T-helper 2 cell treated with Interferon-gamma antibody and Interleukin-4, amounts not matched to agents 5 μg/mL and 100 μg/mL, for 36 hours (primary cell): ENCODE data around the gene TRPM3.
"Not testable (repeated sequence)": the region's sequence is repeated elsewhere in the genome, so short reads cannot be mapped to it uniquely, and the experiment has no call there.

Experiments
- DNase-seq: peaks from one replicate; pipeline ENCODE4 v3.0.0; 2021; ENCODE audit warnings: low spot score
- H3K27ac Mint-ChIP-seq: one replicate; pipeline ENCODE4 v1.8.0; 2021; ENCODE audit warnings: mild to moderate bottlenecking, mixed read lengths
- H3K27me3 Mint-ChIP-seq: one replicate; pipeline ENCODE4 v1.8.0; 2021; ENCODE audit warnings: low read depth, mixed read lengths
- H3K36me3 Mint-ChIP-seq: one replicate; pipeline ENCODE4 v1.8.0; 2021; ENCODE audit warnings: low read depth, mixed read lengths
- H3K4me1 Mint-ChIP-seq: one replicate; pipeline ENCODE4 v1.8.0; 2021; ENCODE audit warnings: low read depth, mixed read lengths
- H3K4me3 Mint-ChIP-seq: one replicate; pipeline ENCODE4 v1.8.0; 2022; ENCODE audit warnings: mild to moderate bottlenecking, moderate library complexity, mixed read lengths
- H3K9me3 Mint-ChIP-seq: one replicate; pipeline ENCODE4 v1.8.0; 2021; ENCODE audit warnings: mixed read lengths

The TRPM3 gene

DNA sequence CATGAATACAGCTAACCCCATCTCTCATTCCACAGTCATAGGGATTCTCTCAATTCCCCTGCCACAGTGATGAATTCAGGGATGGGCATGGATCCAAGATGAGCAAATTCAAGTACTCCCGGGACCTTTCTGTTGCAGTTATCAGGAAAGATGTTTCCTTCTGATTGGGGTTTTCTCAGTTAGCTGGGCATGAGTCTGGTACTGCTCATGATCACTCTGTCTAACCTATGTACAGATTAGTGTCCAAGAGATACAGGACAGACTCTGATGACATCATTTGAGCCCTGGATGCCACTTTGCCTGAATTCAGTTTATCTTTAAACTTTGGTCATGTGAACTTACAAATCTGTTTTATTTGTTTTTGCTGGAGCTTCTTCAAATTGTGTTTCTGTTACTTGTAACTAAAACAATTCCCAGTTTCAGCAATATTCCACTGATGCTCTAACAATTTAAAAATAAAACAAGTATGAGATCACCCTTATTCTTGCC lies 449.2 kb downstream of the TRPM3 start:
- no peak for DNase-seq
- no peaks in the 10 kb centered on the region for H3K36me3 Mint-ChIP-seq
- H3K9me3 Mint-ChIP-seq = no peaks in the 10 kb centered on the region
- peaks cover 4% of the 10 kb centered on the region for H3K27me3 Mint-ChIP-seq
- no peak overlapping the region for H3K4me3 Mint-ChIP-seq
- H3K27ac Mint-ChIP-seq = no peak overlapping the region
- H3K4me1 Mint-ChIP-seq = no peaks in the 10 kb centered on the region

DNA sequence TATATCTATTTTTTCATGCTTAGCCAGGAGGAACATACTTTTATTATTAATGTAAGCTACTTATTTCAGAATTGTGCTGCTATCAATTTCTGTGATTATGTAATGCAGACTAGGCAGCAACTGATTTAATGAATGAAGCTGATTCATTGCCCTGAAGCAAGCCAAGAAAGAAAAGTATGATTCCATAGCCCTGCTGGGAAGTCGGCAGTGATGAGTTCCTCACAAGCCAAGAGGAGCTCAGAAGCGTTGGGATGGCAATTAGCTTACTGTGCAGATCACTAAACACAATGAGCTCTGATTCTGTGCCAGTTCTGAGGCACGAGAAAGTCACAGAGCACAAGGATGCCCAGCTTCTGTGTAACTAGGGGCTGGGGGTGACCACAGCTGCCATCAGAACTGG lies 452.7 kb downstream of the TRPM3 start:
- Mint-ChIP-seq H3K4me1 (peaks cover 11% of the 10 kb centered on the region), H3K27me3 (peaks cover 4% of the 10 kb centered on the region), H3K9me3 (no peaks in the 10 kb centered on the region), H3K27ac (no peak overlapping the region), H3K4me3 (no peak overlapping the region), H3K36me3 (no peaks in the 10 kb centered on the region)
- DNase-seq = no peak

DNA sequence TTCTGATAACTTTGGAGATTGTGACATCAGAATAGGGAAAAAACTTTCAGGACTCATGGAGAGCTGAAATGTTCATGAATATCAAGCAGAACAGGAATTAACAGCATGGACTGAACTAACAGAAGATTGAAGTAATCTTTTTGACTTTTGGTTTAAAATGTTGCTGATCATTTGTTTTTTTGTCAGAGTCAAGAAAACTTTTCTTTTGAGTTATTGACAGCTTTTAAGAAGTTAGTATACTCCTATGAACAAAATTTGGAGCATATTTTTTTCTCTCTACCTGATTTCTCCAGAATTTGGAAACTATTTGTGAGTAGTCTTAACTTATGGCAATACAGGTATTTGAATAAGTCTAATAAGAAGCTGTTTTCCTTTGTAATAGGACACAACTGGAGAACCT lies 462.7 kb downstream of the TRPM3 start:
- Mint-ChIP-seq H3K4me3 (no peak overlapping the region), H3K36me3 (no peaks in the 10 kb centered on the region), H3K4me1 (no peaks in the 10 kb centered on the region), H3K27ac (no peak overlapping the region), H3K27me3 (peaks cover 7% of the 10 kb centered on the region), H3K9me3 (peaks cover 4% of the 10 kb centered on the region)
- DNase-seq = no peak

DNA sequence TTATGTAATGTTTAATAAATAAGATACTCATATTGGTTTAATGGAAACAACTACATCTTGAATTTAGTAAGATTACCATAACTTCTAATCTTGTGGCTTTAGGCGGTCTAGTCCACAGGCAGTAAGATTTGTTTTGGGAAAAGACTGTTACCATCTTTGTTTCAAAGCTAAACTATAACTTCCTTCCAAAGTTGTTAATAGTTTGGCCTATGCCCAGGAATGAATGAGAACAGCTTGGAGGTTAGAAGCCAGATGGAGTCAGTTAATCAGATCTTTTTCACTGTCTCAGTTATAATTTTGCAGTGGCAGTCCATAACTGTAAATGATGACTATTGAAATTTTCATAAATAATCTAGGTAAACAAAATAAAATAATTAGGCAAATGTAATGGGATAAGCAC lies 465.1 kb downstream of the TRPM3 start:
- no peak for DNase-seq
- no peak overlapping the region for H3K4me3 Mint-ChIP-seq
- H3K27me3 Mint-ChIP-seq = no peaks in the 10 kb centered on the region
- H3K9me3 Mint-ChIP-seq = peaks cover 4% of the 10 kb centered on the region
- no peaks in the 10 kb centered on the region for H3K36me3 Mint-ChIP-seq
- no peak overlapping the region for H3K27ac Mint-ChIP-seq
- no peaks in the 10 kb centered on the region for H3K4me1 Mint-ChIP-seq

DNA sequence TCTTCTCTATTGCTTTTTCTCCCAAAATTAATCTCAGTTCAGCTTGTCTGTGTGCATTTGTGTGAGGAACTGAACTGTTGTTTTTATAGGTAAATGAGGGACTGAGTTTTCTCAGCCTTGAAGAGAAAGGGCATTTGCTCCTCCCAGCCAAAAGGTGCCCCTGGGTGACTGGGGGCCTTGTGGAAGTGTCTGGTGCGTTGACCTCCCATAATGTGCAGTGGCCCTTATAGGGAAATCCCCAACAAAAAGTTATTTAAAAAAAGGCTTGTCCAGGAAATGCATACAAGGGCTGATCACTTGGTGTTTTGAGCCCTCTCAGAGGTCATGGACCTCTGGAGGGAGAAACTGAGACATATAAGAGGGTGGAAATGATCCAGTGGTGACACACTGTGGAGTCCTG lies 467.3 kb downstream of the TRPM3 start:
- no peak overlapping the region for H3K4me3 Mint-ChIP-seq
- no peak for DNase-seq
- no peaks in the 10 kb centered on the region for H3K27me3 Mint-ChIP-seq
- H3K9me3 Mint-ChIP-seq = no peaks in the 10 kb centered on the region
- no peaks in the 10 kb centered on the region for H3K4me1 Mint-ChIP-seq
- no peak overlapping the region for H3K27ac Mint-ChIP-seq
- H3K36me3 Mint-ChIP-seq = no peaks in the 10 kb centered on the region

DNA sequence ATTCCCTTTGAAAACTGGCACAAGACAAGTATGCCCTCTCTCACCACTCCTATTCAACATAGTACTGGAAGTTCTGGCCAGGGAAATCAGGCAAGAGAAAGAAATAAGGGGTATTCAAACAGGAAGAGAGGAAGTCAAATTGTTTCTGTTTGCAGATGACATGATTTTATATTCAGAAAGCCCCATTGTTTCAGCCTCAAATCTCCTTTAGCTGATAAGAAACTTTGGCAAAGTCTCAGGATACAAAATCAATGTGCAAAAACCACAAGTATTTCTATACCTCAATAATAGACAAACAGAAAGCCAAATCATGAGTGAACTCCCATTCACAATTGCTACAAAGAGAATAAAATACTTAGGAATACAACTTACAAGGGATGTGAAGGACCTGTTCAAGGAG lies 476.8 kb downstream of the TRPM3 start:
- DNase-seq, H3K36me3 Mint-ChIP-seq, H3K9me3 Mint-ChIP-seq, H3K4me1 Mint-ChIP-seq, H3K27ac Mint-ChIP-seq, H3K27me3 Mint-ChIP-seq, H3K4me3 Mint-ChIP-seq: not testable (repeated sequence)

DNA sequence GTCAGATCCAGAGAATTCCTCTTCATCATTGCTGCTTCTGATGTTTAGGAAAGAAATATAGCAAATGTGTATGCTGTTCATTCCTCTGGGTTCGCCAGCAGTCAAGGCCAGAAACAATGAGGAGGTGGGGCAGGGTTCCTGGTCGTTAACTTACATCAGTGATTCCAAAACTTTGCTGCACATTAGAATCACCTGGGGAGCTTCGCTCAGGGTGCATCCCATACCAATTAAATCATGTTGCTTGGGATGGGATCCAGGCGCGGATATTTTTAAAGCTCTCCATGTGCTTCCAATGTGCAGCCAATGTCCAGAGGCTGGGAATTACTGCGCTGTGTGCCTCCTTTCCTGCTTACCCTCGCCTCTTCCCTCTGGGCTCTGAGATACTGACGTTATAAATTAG lies 479.1 kb downstream of the TRPM3 start:
- DNase-seq = no peak
- peaks cover 4% of the 10 kb centered on the region for H3K27me3 Mint-ChIP-seq
- H3K4me1 Mint-ChIP-seq = no peaks in the 10 kb centered on the region
- H3K9me3 Mint-ChIP-seq = no peaks in the 10 kb centered on the region
- H3K27ac Mint-ChIP-seq = no peak overlapping the region
- H3K36me3 Mint-ChIP-seq = no peaks in the 10 kb centered on the region
- H3K4me3 Mint-ChIP-seq = no peak overlapping the region

DNA sequence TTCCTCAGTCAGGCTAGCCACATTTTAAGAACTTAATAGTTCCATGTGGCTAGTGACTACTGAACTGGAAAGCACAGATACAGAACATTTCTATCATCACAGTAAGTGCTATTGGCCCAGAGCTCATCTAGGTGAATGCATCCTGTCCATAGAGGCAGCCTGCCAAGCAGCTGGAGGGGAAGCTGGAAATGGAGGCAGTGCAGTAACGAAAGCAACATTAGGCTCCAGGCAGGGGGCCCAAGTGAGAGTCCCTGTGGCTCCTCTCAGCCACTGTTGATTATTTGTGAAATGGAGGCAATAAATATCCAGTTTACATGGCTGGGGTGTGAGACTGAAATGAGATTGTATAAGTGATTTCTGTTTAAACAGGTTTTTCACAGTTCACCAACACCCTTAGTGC lies 479.8 kb downstream of the TRPM3 start:
- H3K9me3 Mint-ChIP-seq = no peaks in the 10 kb centered on the region
- H3K4me3 Mint-ChIP-seq = no peak overlapping the region
- DNase-seq = no peak
- H3K4me1 Mint-ChIP-seq = no peaks in the 10 kb centered on the region
- no peak overlapping the region for H3K27ac Mint-ChIP-seq
- H3K36me3 Mint-ChIP-seq = no peaks in the 10 kb centered on the region
- peaks cover 4% of the 10 kb centered on the region for H3K27me3 Mint-ChIP-seq

DNA sequence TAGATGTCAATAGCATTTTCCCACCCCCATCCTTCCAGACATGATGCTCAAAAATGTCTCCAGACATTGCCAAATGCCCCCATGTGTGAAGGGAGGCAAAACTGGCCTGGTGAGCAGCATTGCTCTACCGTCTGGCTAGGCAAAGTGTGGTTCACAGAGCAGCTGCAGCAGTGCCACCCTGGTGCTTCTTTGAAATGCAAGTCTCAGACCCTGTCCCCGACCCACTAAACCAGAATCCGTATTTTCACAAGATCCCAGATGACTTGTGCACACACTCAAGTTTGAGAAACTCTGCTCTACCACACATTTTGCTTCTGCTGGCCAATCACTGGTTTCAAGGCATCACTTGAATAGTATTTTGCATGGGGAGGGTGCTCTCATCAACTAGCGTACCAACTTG lies 480.4 kb downstream of the TRPM3 start:
- Mint-ChIP-seq H3K27ac (no peak overlapping the region), H3K36me3 (no peaks in the 10 kb centered on the region), H3K27me3 (peaks cover 2% of the 10 kb centered on the region), H3K9me3 (no peaks in the 10 kb centered on the region), H3K4me3 (no peak overlapping the region), H3K4me1 (no peaks in the 10 kb centered on the region)
- no peak for DNase-seq

DNA sequence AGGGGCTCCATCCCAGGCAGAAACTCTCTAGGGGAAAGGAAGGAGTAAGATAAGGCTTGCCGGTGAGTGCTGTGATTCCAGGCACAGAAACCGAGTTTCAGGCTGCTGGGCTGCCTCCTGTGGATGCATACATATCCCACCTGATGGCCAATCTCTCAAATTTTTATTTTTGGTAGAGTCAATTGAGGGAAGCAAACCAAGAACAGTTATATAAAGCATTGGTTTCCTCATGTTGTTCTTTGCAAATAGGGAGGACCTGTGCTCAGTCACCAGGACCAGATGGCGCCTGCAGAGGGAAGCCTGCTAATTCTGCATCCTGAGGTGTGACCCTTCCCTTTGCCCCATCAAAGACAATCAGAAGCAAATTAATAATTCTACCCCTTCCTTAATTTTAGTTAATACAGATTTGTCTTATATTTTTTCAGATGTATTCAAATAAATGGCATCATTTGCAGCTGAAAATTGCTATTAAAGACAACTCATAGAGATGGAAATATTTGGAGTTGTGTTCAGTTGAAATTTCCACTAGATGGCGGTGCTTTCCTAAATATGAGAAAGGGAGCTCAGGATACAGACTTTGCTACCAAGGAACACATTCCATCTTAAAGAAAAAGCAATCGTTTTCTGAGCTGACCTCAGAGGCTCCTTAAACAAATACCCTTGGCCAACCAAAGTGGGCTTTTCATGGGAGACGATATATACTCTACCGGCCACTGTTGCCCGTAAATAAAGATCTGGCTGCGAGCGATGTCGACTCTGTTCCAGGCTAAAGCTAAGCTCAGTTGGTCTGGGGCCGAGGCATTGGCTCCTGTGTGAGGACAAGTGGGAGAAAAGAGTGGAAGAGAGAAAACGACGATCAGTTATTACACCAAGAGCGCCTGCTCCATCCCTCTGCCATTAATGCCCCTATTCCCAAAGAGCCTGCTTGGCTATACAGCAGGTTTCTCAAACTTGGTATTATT lies 481.3 kb downstream of the TRPM3 start:
- Mint-ChIP-seq H3K27ac (no peak overlapping the region), H3K36me3 (no peaks in the 10 kb centered on the region), H3K4me3 (no peak overlapping the region), H3K9me3 (no peaks in the 10 kb centered on the region), H3K4me1 (no peaks in the 10 kb centered on the region), H3K27me3 (peaks cover 2% of the 10 kb centered on the region)
- DNase-seq = no peak

DNA sequence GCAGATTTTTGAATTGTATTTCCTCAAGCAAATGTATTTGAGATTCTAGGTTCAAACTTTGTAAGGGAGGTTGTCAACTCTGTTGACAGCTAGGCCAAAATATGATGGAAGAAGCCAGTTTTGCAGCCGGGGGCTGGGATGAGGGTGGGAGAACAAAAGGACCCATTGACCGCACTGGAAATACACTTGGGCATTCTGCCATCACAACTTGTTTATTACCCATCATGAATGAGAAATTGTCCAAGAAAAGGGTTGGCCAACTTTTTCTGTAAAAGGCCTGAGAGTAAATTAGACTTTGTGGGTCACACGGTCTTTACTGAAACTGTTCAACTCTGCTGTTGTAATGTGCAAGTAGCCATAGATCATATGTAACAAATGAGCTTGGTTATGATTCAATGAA lies 485.6 kb downstream of the TRPM3 start:
- no peaks in the 10 kb centered on the region for H3K9me3 Mint-ChIP-seq
- no peak for DNase-seq
- H3K27ac Mint-ChIP-seq = no peak overlapping the region
- H3K36me3 Mint-ChIP-seq = no peaks in the 10 kb centered on the region
- peaks cover 2% of the 10 kb centered on the region for H3K4me1 Mint-ChIP-seq
- H3K4me3 Mint-ChIP-seq = no peak overlapping the region
- H3K27me3 Mint-ChIP-seq = peaks cover 4% of the 10 kb centered on the region

DNA sequence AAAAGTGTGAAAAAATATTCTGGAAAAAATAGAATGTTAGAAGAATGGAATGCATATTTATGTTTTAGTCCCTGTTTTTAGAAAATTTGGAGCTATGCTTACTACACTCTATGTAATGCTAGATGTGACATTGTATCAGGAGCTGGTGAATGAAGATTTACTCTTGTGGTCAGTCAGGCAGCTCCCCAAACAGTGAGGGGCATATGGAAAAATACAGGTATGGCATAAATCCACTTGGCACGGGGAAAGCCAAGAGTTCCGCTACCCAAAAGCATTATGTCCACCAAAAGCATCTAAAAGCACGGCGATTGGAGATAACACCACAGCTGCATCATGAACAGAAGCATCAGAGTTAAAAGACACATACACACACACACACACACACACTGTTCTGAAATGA lies 486.7 kb downstream of the TRPM3 start:
- Mint-ChIP-seq H3K27me3 (peaks cover 4% of the 10 kb centered on the region), H3K9me3 (no peaks in the 10 kb centered on the region), H3K36me3 (no peaks in the 10 kb centered on the region), H3K4me3 (no peak overlapping the region), H3K27ac (no peak overlapping the region), H3K4me1 (peaks cover 5% of the 10 kb centered on the region)
- DNase-seq = no peak

DNA sequence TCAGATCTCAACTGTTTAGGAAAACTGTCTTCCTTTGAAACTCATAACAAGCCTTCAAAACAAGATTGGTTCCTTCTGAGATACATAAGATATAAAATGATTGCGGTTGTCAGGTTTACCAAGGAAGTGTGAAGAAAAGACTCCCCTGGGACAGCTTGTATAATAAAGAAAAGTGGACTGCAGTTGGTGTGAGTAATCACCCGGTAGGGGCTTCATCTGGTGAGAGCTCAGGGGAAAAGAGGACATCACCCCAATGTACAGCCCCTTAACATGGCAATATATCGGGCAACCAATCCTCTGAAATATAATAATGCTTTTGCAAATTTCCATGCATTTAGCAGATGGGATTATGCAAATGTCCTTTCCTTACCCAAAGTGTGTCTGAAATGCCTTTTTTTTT lies 490.4 kb downstream of the TRPM3 start:
- Mint-ChIP-seq H3K36me3 (no peaks in the 10 kb centered on the region), H3K9me3 (no peaks in the 10 kb centered on the region), H3K27ac (no peak overlapping the region), H3K4me3 (no peak overlapping the region), H3K27me3 (peaks cover 9% of the 10 kb centered on the region), H3K4me1 (peaks cover 6% of the 10 kb centered on the region)
- DNase-seq = no peak

DNA sequence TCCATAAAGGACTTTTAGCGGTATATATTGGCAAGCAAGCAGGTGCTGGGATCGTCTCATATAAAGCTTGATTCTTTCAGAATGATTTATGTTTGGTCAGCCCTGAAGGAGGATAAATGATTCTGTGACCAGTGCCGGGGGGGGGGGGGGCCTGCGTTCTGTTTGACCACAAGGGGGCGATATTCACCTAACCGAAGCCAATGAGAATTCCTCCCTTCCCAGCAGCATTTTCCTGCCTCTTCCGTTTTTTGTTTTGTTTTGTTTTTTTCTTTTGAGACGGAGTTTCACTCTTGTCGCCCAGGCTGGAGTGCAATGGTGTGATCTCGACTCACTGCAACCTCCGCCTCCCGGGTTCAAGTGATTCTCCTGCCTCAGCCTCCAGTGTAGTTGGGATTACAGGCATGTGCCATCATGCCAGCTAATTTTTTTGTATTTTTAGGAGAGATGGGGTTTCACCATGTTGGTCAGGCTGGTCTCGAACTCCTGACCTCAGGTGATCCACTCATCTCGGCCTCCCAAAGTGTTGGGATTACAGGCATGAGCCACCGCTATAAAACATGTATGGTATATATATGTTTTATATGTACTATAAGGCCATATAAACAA lies 492.2 kb downstream of the TRPM3 start:
- H3K27ac Mint-ChIP-seq, H3K9me3 Mint-ChIP-seq, DNase-seq, H3K4me1 Mint-ChIP-seq, H3K4me3 Mint-ChIP-seq, H3K36me3 Mint-ChIP-seq: not testable (repeated sequence)
- H3K27me3 Mint-ChIP-seq = peaks cover 13% of the 10 kb centered on the region
